Measurements from ENCODE around the gene NFKBIL1.

Gene NFKBIL1

DNA sequence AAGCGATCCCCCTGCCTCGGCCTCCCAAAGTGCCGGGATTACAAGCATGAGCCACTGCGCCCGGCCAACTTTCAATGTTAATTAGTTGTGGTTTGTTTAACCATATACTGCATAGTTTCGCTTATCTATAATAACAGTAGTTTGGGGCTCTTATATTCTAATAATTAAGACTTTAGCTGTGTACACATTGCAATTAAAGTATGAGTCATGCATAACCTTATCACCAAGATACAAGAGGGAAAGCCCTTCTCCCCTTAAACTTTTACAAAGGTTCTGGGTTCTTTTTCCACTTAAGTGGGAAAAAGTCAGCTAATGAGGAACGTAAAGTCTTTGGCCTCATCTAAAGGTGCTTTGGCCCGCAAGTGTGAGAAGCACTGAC is 21.9 kb upstream of the NFKBIL1 start:
- Histone ChIP-seq H3K9ac (peak overlapping the region in 1 of 11 experiments; percentile 19; a peak in 1 of 22 replicates), H4K20me1 (peaks cover 12 to 39% (median 22%) of the 10 kb centered on the region in 11 experiments; a peak in 21 of 22 replicates), H3K4me1 (peaks cover 0 to 11% (median 0%) of the 10 kb centered on the region in 10 experiments; a peak in 4 of 20 replicates), H3K27me3 (no peaks in the 10 kb centered on the region), H3K9me3 (replicated peaks in 1 of 11) (no peaks in the 10 kb centered on the region), H3K4me3 (no peak overlapping the region), H3K27ac (peak overlapping the region in 1 of 11 experiments; percentile 25; a peak in 1 of 22 replicates), H3K4me2 (no peak overlapping the region), H3K36me3 (peaks cover 11 to 17% (median 13%) of the 10 kb centered on the region in 11 experiments)
- no peak for TF ChIP-seq Cebpa-rat (IDR thresholded peaks at IDR 0.05)

DNA sequence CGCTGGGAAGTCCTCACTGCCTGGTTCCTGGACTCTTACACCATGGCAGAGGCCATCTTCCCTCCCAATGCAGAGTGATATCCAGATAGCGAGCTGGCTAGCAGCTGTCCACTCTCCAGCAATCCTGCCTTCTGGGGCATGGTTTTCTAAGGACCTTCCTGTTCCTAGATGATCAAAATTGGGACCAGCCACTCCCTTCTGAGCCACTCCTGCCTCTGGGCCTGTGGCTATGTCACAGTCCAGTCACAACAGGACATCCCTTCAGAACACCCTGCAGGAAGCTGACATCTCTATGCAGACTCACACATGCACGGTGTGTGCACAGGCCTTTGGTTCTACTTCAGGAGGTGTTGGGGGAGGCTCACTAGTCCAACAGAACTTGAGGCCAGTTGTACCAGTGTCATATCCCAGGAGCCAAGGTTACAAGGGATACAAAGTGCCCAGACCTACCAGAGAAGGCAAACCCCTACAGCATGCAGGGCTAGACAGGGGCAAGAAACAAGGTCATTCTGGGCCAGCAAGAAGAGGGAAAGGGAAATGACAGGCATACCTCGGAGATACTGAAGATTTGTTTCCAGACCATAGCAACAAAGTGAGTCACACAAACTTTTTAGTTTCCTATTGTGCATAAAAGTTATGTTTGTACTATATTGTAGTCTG is 21.3 kb upstream of the NFKBIL1 start:
- Histone ChIP-seq H3K4me3 (no peak overlapping the region), H3K9me3 (replicated peaks in 1 of 11) (no peaks in the 10 kb centered on the region), H3K4me1 (peaks cover 0 to 11% (median 0%) of the 10 kb centered on the region in 10 experiments; a peak in 4 of 20 replicates), H3K27ac (peak overlapping the region in 1 of 11 experiments; percentile 25; a peak in 2 of 22 replicates), H3K36me3 (peaks cover 16 to 22% (median 18%) of the 10 kb centered on the region in 11 experiments), H3K9ac (peak overlapping the region in 1 of 11 experiments; percentile 19; a peak in 1 of 22 replicates), H3K4me2 (peak overlapping the region in 1 of 11 experiments; percentile 35; a peak in 1 of 22 replicates), H4K20me1 (peaks cover 17 to 44% (median 27%) of the 10 kb centered on the region in 11 experiments), H3K27me3 (no peaks in the 10 kb centered on the region)
- no peak for TF ChIP-seq Cebpa-rat (IDR thresholded peaks at IDR 0.05)

DNA sequence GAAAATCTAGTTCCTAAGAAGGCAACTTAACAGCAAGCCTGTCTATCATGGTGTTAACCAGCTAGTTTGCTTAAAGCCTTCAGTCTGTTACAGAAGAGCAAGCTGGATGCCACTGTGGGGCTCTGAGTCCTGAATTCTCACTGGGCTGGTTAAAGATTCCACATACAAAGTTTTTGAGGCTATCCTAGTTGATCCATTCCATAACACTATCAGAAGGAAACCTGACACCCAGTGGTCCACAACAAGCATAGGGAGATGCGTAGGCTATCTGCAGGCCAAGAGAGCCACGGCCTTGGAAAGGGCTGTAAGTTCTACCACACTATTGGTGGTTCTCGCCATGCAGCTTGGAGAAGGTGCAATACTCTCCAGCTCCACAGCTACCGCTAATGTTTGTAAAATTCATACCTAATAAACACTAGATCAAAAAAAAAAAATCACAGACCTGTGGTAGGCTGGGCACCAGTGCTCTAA is 19.1 kb upstream of the NFKBIL1 start:
- Histone ChIP-seq H3K4me3 (no peak overlapping the region), H3K9me3 (replicated peaks in 1 of 11) (no peaks in the 10 kb centered on the region), H4K20me1 (peaks cover 38 to 67% (median 49%) of the 10 kb centered on the region in 11 experiments), H3K27me3 (no peaks in the 10 kb centered on the region), H3K36me3 (peaks cover 38 to 45% (median 40%) of the 10 kb centered on the region in 11 experiments), H3K9ac (no peak overlapping the region), H3K27ac (no peak overlapping the region), H3K4me2 (no peak overlapping the region), H3K4me1 (peaks cover 0 to 11% (median 0%) of the 10 kb centered on the region in 10 experiments; a peak in 5 of 20 replicates)
- TF ChIP-seq Cebpa-rat (IDR thresholded peaks at IDR 0.05), result no peak

DNA sequence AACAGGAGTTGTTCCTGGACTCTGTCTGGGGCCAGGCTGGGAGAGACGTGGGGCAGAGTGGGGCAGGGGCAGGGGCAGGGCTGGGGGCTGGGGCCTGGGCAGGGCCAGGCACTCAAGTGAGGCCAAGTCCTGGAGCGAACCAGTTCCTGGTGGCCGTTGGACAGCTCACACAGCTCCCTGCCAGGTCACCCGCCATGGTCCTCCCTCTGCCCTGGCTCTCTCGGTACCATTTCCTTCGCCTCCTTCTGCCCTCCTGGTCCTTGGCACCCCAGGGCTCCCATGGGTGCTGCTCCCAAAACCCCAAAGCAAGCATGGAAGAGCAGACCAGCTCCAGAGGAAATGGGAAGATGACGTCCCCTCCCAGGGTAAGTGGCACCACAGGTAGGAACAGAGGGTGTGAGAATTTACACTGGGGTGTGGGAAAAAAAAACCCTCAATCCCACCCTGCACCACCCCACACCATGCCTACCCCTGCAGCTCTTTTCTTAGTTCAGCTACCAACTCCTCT is 18.5 kb upstream of the NFKBIL1 start, which contains the start of gene MCCD1:
Gene MCCD1 (plus strand): TSS at position 142 of the 508 bp plus-strand sequence. CDS start 53 bp downstream, at position 195.
- Histone ChIP-seq H3K27me3 (no peaks in the 10 kb centered on the region), H3K9me3 (replicated peaks in 1 of 11) (no peaks in the 10 kb centered on the region), H3K4me1 (peaks cover 0 to 11% (median 0%) of the 10 kb centered on the region in 10 experiments; a peak in 6 of 20 replicates), H4K20me1 (peaks cover 43 to 72% (median 55%) of the 10 kb centered on the region in 11 experiments), H3K27ac (no peak within 1 kb of the TSS), H3K36me3 (peaks cover 43 to 51% (median 46%) of the 10 kb centered on the region in 11 experiments), H3K4me3 (no peak within 1 kb of the TSS), H3K4me2 (no peak within 1 kb of the TSS), H3K9ac (no peak within 1 kb of the TSS; a peak in 1 of 22 replicates)
- TF ChIP-seq Cebpa-rat (IDR thresholded peaks at IDR 0.05), result no peak

DNA sequence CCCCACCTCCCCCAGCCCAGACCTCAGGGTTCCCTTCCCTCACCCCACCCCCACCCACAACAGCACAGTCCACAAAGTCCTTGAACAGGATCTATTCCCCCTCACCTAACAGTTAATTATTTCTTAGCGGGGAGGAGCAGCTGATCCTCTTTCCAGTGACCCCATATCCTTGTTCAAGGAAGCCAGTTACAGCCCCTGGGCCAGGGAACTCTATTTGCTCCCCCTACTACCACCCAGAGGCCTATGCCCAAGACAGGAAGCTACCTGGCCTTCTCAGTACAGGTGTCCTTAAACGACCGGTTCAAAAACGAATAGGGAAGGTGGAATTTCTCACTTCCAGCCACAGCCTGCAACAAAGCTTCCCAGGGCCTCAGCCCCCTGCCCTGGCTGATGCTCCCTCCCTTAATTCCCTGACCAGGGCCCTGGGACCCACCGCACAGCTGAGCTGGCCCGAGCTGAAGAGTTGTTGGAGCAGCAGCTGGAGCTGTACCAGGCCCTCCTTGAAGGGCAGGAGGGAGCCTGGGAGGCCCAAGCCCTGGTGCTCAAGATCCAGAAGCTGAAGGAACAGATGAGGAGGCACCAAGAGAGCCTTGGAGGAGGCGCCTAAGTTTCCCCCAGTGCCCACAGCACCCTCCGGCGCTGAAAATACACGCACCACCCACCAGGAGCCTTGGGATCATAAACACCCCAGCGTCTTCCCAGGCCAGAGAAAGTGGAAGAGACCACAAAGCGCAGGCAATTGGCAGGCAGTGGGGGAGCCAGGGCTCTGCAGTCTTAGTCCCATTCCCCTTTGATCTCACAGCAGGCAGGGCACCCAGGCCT is 17.9 kb upstream of the NFKBIL1 start:
- H3K4me2 ChIP-seq, result no peak overlapping the region
- TF ChIP-seq Cebpa-rat (IDR thresholded peaks at IDR 0.05), result no peak
- peaks cover 0 to 17% (median 3%) of the 10 kb centered on the region in 10 experiments; a peak in 9 of 20 replicates for H3K4me1 ChIP-seq
- H3K9me3 ChIP-seq (replicated peaks in 1 of 11), result no peaks in the 10 kb centered on the region
- H4K20me1 ChIP-seq, result peaks cover 50 to 79% (median 61%) of the 10 kb centered on the region in 11 experiments
- H3K27ac ChIP-seq, result no peak overlapping the region
- H3K36me3 ChIP-seq, result peaks cover 50 to 57% (median 52%) of the 10 kb centered on the region in 11 experiments
- H3K27me3 ChIP-seq, result no peaks in the 10 kb centered on the region
- H3K4me3 ChIP-seq, result no peak overlapping the region
- no peak overlapping the region; a peak in 1 of 22 replicates for H3K9ac ChIP-seq

DNA sequence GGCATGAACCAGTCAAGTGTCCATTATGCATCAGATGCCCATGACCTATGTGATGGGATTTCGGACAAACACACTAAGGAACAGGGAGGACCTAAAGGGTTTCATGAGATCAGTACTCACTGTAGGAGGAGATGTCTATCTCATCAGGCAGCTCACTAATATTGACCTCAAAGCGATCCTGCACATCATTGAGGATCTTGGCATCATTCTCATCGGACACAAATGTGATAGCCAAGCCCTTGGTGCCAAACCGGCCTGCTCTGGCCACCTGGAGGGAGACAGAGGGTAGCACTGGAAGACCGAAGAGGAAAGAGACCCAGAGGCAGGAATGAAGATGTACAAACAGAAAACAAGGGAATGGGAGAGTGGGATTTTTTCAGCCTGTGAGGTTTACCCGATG is 16.7 kb upstream of the NFKBIL1 start:
- no peak overlapping the region for H3K27ac ChIP-seq
- peaks cover 61 to 68% (median 64%) of the 10 kb centered on the region in 11 experiments for H3K36me3 ChIP-seq
- no peaks in the 10 kb centered on the region for H3K9me3 ChIP-seq (replicated peaks in 1 of 11)
- no peak for TF ChIP-seq Cebpa-rat (IDR thresholded peaks at IDR 0.05)
- no peaks in the 10 kb centered on the region for H3K27me3 ChIP-seq
- H3K4me2 ChIP-seq, result no peak overlapping the region
- H3K4me1 ChIP-seq, result peaks cover 0 to 27% (median 7%) of the 10 kb centered on the region in 10 experiments; a peak in 9 of 20 replicates
- peaks cover 61 to 90% (median 72%) of the 10 kb centered on the region in 11 experiments for H4K20me1 ChIP-seq
- H3K4me3 ChIP-seq, result no peak overlapping the region
- H3K9ac ChIP-seq, result no peak overlapping the region

DNA sequence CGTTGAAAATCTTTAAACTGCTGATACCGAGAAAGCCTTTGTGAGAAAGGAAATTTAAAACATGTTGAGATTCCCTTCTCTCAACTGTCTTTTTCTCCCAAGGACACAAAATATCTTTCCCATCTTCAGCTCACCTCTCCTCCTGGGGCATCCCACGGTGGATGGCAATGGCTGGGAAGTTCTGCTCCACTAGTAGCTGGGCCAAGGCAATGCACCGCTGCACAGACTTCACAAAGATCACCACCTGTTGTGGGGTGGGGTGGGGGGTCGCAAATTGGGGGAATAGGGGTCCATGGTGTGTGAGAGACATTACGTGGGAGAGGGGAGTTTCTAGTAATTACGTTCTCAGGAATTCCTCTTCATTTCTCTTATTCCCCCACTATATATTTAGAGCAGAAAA is 16.2 kb upstream of the NFKBIL1 start:
- Histone ChIP-seq H3K27me3 (no peaks in the 10 kb centered on the region), H3K36me3 (peaks cover 66 to 73% (median 69%) of the 10 kb centered on the region in 11 experiments), H3K4me3 (no peak overlapping the region), H3K4me1 (peaks cover 0 to 27% (median 8%) of the 10 kb centered on the region in 10 experiments; a peak in 12 of 20 replicates), H3K9me3 (replicated peaks in 1 of 11) (no peaks in the 10 kb centered on the region), H3K27ac (no peak overlapping the region), H3K4me2 (no peak overlapping the region), H3K9ac (no peak overlapping the region), H4K20me1 (peaks cover 66 to 95% (median 78%) of the 10 kb centered on the region in 11 experiments)
- no peak for TF ChIP-seq Cebpa-rat (IDR thresholded peaks at IDR 0.05)

DNA sequence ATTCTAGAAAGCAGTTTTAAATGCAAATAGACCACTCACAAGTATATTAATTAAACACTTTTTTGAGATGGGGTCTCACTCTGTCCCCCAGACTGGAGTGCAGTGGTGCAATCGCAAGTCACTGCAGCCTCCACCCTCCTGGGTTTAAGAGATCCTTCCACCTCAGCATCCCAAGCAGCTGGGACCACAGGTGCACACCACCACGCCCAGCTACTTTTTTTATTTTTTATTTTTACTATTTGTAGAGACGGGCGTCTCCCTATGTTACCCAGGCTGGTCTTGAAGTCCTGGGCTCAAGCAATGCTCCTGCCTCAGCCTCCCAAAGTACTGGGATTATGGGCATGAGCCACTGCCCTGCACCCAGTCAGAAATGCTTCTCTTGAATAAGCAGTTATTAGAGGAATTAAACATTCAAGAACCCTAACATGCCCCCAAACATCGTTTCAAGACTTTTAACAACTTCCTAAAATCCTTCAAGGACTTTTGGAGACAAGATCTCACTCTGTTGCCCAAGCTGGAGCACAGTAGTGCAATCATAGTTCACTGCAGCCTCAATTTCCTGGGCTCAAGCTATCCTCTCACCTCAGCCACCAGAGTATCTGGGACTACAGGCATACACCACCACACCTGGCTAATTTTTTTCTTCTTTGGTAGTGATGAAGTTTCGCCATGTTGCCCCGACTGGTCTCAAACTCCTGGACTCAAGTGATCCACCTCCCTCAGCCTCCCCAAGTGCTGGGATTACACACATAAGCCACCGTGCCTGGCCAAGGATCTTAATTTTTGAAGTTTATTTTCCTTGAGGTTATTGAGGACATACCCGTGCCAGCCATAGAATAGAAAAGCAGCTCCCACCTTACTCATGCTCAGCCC is 15.4 kb upstream of the NFKBIL1 start:
- Histone ChIP-seq H3K4me1 (peaks cover 0 to 31% (median 10%) of the 10 kb centered on the region in 10 experiments; a peak in 12 of 20 replicates), H4K20me1 (peaks cover 75 to 97% (median 86%) of the 10 kb centered on the region in 11 experiments)

More for the DNA sequence above, 15.4 kb upstream of the NFKBIL1 start:
- peaks cover 75 to 82% (median 77%) of the 10 kb centered on the region in 11 experiments for H3K36me3 ChIP-seq
- no peak overlapping the region for H3K4me2 ChIP-seq
- H3K9me3 ChIP-seq (replicated peaks in 1 of 11), result no peaks in the 10 kb centered on the region
- TF ChIP-seq Cebpa-rat (IDR thresholded peaks at IDR 0.05), result no peak
- no peaks in the 10 kb centered on the region for H3K27me3 ChIP-seq
- H3K4me3 ChIP-seq, result no peak overlapping the region
- no peak overlapping the region for H3K9ac ChIP-seq
- no peak overlapping the region for H3K27ac ChIP-seq

Data from BLaER1 treated with 17β-estradiol and CSF1 and Interleukin-3, amounts not matched to agents 10 nM and 100 nM (cell line).